Measurements from ENCODE around the gene DCN. TPM values are rescaled to one million over a fixed set of nuclear protein-coding genes. Genes with fewer than 3 reads are reported as not detected.

DCN gene
- total and polyA plus RNA-seq, 2 donors (not counting 3 experiments of a cell fraction or from before 2014, with no cell fraction given), result 0.42 to 0.43 TPM

- intact Hi-C loops (cut with micrococcal nuclease) (no loop called here), dilution Hi-C loops (cut with MboI; ENCODE audit: extremely low pct_ligation_motif_present, low sequenced_read_pairs) (no loop called here)
- H4K20me1 ChIP-seq (replicated peaks; ENCODE audit: control insufficient read depth, extremely low read depth, insufficient read depth, low read length), result no peaks in the 10 kb centered on the region
- no peak for TF ChIP-seq EZH2 (IDR thresholded peaks at IDR 0.05; ENCODE audit: borderline replicate concordance, low read depth, low read length, severe bottlenecking)
- no peak for TF ChIP-seq FOS (IDR thresholded peaks at IDR 0.05; ENCODE audit: borderline replicate concordance, insufficient read depth, low read length)
- no peak for TF ChIP-seq GATA2 (IDR thresholded peaks at IDR 0.05; ENCODE audit: insufficient read depth, insufficient read length, low read depth, low read length)
- TF ChIP-seq POLR2A (IDR thresholded peaks at IDR 0.05; ENCODE audit: low read depth, low read length), result no peak
- TF ChIP-seq POLR2AphosphoS5 (IDR thresholded peaks at IDR 0.05; ENCODE audit: insufficient read depth, low read depth, low read length), result no peak
- no peak for TF ChIP-seq JUN (IDR thresholded peaks at IDR 0.05; ENCODE audit: borderline replicate concordance, insufficient read depth, insufficient read length, low read depth)
- TF ChIP-seq CTCF (IDR thresholded peaks at IDR 0.05; ENCODE audit: extremely low read depth in 1 of 2, insufficient read depth in 1 of 2, low read depth in 1 of 2, low read length in 2 of 2), result no peak
- no peak for TF ChIP-seq MYC (IDR thresholded peaks at IDR 0.05; ENCODE audit: low read depth, low read length)
- TF ChIP-seq MAX (IDR thresholded peaks at IDR 0.05; ENCODE audit: insufficient read depth, insufficient read length), result no peak
- BruUV-seq (replicated peaks), result no TSS peak
- H3K4me3 ChIP-seq (replicated peaks in 1 of 3; ENCODE audit: insufficient read depth in 1 of 3, low read depth in 1 of 3, low read length in 3 of 3), result no peak overlapping the region
- H3K36me3 ChIP-seq (ENCODE audit: control insufficient read depth in 2 of 2, extremely low read depth in 1 of 2, insufficient read depth in 2 of 2, low read length in 2 of 2), result no peaks in the 10 kb centered on the region
- FAIRE-seq (no peak), DNase-seq (ENCODE audit: low read depth, low spot score) (no peak)
- ChIA-PET POLR2A (no interaction called here), CTCF (interaction anchor here (1.3 to 1.7 kb wide), 3 partner anchors 8 to 159 kb away, joined by 3 read pairs; no protein-coding TSS in a partner anchor)
- no peaks in the 10 kb centered on the region for H3K27me3 ChIP-seq (ENCODE audit: control insufficient read depth in 2 of 2, insufficient read depth in 2 of 2, low read length in 2 of 2)
- H3K9me3 ChIP-seq (replicated peaks; ENCODE audit: control insufficient read depth, insufficient read depth, low read length), result no peaks in the 10 kb centered on the region
- H3K79me2 ChIP-seq (ENCODE audit: control insufficient read depth, insufficient read depth, low read length), result no peaks in the 10 kb centered on the region
- no peak overlapping the region for H3K9ac ChIP-seq (replicated peaks; ENCODE audit: extremely low read depth, insufficient read depth, low read length)
- no peak overlapping the region for H2AFZ ChIP-seq (ENCODE audit: low read depth, low read length)
- H3K4me1 ChIP-seq (ENCODE audit: control insufficient read depth, extremely low read depth, insufficient read depth, low read length), result no peaks in the 10 kb centered on the region
- H3K4me2 ChIP-seq (ENCODE audit: insufficient read depth, low read length), result no peak overlapping the region
- no peaks in the 10 kb centered on the region for H3K9me1 ChIP-seq (replicated peaks; ENCODE audit: control insufficient read depth, extremely low read depth, insufficient read depth, low read length)
- H3K27ac ChIP-seq (ENCODE audit: insufficient read depth, low read depth, low read length), result no peak overlapping the region
Observed at GRCh38 chr12:91103624-91104023, 79.0 kb downstream of the DCN start.
